ENCODE measurements around the gene TP53TG3D.
"Not testable (repeated sequence)": the region's sequence is repeated elsewhere in the genome, so short reads cannot be mapped to it uniquely, and the experiment has no call there.

The TP53TG3D gene

DNA sequence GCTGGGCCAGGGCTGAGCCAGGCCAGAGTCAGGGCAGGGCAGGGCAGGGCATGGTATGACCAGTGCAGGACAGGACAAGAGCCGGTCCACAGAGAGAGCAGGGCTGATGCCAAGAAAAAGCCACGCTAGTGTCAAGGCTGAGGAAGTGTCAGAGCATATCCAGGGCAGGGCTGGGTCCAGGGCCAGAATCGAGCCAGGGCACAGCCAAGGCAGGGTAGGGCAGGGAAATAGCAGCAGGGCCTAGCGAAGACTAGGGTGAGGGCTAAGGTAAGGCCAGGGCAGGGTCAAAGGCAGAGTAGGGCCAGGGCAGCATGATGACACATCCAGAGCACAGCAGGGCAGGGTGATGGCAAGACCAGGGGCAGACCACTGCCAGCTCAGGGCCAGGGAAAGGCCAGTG, 49.7 kb downstream of the TP53TG3D start:
- H3K4me1 ChIP-seq (ENCODE audit: control insufficient read depth, insufficient read depth, low read length, poor library complexity, severe bottlenecking); H3K9me3 ChIP-seq (ENCODE audit: control insufficient read depth, low read length); H3K36me3 ChIP-seq (ENCODE audit: control insufficient read depth, insufficient read depth, low read length); H3K27ac ChIP-seq (ENCODE audit: low read depth, low read length, severe bottlenecking); H3K4me3 ChIP-seq (ENCODE audit: extremely low read depth, insufficient read depth, low read length, poor library complexity, severe bottlenecking): not testable (repeated sequence)
- WGBS, 2 experiments (ENCODE audit: insufficient coverage in 2 of 2), result no CpG with 5 or more reads among the region's 4 CpGs
